Liver (tissue), 3 donors: Measurements from ENCODE around the gene TTC23.

ENCODE experiments used
- CTCF ChIP-seq: fragments of 150-350 bp; IDR thresholded peaks from 2 replicates; pipeline ENCODE4 v1.5.1; 2017; ENCODE audit warnings: improper control_type of control experiment, low read depth, low read length; ENCODE audit not compliant: missing input control
- HNF4G ChIP-seq: IDR thresholded peaks from 2 replicates; pipeline ENCODE4 v1.6.1; 2016; ENCODE audit warnings: antibody characterized with exemption
- SP1 ChIP-seq: IDR thresholded peaks from 2 replicates; pipeline ENCODE4 v1.6.1; 2018; ENCODE audit warnings: antibody characterized with exemption, mild to moderate bottlenecking
- TF ChIP-seq, protein P1 (sequence below): IDR thresholded peaks from 2 replicates; pipeline ENCODE4 v1.6.1; 2016; ENCODE audit warnings: antibody characterized with exemption
- donor health status: healthy.
- donor health status: healthy.

GRCh38 chr15:99279290-99279689, 29.9 kb upstream of the TTC23 start:
- TF ChIP-seq, protein P1, sequence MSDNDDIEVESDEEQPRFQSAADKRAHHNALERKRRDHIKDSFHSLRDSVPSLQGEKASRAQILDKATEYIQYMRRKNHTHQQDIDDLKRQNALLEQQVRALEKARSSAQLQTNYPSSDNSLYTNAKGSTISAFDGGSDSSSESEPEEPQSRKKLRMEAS, result no peak
- TF ChIP-seq SP1 (no peak), HNF4G (no peak), CTCF (no peak)
